GM20431 (cell line): ENCODE measurements around the gene ZFP36.

ENCODE experiments used
- in situ Hi-C: fragments of 300-500 bp; cut with MseI, MboI; formaldehyde crosslinking; loops from one replicate; pipeline ENCODE4 v1.15.0; 2020; ENCODE audit warnings: low sequenced_read_pairs; ENCODE audit not compliant: unreplicated experiment

Gene ZFP36

DNA sequence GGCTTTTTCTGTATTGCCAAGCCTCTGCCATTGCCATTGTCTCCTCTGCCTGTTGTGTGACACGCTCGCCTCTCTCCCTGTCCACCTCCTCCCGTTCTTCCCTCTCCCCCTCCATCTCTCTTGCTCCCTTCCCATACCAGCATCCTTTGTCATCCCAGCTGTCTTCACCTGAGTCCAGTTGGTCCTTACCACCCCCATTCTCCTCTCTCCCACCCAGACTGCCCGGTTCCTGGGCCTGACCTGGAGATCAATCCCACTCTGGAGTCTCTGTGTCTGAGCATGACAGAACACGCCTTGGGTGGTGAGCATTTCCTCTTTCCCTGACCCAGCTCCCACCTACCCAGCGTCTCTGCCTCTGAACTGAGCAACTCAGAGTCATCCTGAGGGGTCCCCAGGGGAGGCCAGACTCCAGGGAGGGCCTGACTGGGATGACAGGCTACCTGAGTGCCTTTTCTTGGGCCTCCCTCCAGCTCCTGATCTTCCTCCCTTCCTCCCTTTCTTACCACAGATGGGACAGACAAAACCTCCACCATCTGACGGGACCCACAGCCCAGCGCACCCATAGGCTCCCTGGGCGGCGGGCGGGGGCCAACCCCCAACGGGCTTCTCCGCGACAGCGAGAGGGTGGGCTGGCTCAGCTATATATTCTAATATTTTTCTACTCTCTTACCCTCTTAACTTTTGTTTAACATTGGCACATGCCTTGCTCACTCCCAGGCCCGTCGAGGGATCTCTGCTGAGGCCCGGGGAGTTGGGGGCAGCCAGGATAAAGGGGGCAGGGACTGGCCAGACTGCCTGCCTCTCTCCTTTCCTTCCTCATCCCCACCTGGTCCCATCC is 23.4 kb upstream of the ZFP36 start:
- in situ Hi-C loops = no loop called here

DNA sequence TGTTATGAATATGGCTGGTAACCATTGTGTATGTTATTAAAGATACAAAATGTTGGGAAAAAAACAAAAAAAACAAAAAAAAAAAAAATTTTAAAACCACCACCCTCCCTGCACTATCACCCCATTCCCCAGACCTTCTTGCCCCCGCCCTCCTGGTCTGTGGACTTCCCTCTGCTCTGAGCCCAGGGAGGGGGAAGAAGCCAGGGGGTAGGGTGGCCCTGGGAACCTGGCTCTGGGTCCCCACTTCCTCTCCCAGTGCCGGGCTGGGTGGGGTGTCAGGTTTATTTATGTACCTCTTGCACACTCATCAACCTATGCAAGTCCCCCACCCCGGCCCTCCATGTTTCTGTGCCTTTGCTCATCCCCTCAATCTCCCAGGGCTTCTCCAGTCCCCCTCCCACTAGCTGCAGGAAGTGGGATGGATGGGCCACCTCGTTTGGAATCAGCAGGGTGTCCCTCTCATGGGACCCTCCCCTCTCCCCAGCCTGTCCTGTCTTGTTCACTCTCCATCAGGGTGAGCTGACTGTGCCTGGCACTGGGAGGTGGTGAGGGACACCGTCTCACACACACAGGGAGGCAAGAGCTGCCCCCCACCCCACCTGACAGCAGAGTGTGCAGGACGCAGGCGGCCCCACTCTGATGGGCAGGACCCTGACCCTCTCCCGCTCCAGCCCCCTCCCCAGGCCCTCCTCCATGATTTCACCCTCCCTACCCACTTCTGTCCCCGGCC is 21.6 kb upstream of the ZFP36 start:
- in situ Hi-C loops = no loop called here

DNA sequence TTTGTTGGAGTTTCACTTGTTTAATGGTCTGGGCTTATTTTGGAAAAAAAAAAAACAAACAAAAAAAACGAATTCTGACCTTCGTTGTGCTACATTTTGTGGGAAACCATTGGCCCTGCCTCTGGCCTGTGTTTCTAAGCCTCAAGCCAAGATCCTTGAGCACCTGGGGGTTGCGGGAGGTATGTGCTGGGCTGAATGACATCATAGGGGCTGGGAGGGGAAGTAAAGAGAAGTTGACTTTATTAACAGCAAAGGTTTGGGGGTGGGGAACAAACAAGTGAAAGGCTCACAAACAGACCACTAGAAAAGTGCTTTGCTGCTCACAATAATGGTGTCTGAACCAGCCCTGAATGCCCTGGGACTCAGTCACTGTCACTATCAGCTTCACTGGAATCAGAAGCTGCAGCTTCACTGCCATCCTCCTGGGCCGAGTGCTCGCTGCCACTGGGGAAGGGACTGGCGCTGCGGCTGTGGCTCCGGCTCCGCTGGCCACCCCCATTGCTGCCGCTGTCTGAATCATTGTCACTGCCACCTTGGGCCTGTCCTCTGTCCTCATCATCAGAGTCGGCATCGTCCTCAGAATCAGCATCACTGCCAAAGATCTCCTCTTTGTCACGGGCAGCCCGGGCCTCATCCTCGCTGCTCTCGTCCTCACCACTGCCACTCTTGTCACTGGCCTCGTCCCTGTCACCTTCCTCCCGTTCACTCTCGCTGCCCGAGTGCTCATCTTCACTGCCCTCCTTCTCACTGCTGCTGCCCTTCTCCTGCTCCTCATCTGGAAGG is 20.8 kb upstream of the ZFP36 start:
- in situ Hi-C loops = no loop called here

DNA sequence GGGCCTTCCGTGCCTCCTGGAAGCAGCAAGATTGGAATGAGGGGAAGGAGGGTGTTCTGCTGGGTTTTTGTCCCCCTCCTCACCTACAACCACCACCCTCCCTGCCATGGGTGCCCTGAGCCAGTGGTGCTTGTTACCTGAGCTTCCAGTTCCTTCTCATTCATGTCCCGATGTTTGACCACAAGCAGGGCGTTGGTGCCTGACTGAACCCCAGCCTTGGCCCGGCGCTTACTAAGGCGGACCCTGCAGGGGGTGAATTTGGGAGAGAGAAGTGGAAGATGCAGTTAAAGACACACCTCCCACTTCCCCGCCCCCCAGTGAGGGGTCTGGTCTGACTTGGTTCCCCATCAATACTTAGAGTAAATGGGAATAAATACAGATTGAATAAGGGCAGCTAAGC is 20.1 kb upstream of the ZFP36 start:
- in situ Hi-C loops = no loop called here

DNA sequence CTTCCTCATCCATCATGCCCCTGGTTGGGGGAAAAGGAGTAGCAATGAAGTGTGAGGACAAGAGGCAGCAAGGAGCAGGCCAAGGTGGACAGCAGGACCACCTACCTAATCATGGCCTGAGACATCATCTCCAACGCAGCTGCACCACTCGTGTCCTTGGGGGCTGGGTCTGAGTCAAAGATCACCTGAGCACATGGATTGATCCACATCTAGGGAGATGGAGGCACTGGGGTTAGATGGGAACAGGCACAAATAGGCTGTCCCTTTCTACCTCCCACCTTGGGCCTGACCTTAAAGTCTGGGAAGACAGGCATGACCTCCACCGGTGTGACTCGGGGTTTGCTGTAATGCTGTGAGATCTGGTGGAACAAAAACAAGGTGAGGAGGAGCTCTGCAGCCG is 18.0 kb upstream of the ZFP36 start:
- in situ Hi-C loops = no loop called here

DNA sequence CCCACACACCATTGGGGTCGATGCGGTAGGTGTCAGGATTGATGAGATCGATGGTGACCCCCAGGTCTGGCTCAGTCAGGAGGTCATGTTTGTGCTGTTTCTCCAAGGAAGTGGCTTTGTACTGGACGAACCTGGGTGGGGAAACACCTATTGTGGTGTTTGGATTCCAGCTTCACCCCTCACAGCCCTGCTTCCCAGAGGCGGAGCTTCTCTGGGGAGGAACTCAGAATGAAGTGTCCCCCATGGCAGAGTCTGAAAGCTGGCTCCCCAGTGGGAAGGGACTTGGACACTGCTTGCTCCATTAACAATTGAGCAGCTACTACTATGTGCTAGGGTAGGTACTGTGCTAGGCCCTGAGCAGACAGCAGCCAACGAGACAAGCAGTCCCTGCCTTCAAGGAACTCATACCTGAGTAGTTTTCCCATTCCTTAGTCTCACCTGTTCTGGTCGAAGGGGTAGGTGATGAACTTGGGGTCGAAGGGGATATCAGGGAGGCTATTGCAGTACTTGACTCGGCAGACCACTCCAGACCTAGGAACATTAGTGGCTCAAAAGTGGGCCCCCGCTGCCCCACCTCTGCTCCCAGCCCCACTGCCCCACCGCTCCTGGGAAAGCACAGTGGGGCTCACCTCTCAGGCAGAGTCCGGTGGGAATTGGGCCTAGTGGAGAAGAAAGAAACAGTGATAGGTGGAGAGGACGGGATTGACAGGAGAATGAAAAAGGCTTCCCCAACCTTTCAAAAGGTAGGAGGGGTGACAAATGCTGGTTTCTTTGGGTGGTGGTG is 16.8 kb upstream of the ZFP36 start:
- in situ Hi-C loops = no loop called here

DNA sequence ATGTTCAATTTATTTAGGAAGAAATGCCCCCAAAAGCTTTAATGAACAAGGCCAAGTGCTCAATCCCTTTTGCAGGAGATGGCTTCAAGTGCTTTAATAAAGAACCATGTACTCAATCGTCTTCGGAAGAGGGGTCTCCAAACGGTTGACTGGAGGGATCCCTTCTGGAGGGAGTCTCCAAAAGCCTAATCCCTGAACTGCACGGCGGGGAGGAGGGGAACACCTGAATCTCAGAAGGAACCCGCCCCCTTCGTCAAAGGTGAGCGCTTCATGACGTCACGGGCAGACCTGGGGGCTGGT is 16.2 kb upstream of the ZFP36 start:
- in situ Hi-C loops = no loop called here

DNA sequence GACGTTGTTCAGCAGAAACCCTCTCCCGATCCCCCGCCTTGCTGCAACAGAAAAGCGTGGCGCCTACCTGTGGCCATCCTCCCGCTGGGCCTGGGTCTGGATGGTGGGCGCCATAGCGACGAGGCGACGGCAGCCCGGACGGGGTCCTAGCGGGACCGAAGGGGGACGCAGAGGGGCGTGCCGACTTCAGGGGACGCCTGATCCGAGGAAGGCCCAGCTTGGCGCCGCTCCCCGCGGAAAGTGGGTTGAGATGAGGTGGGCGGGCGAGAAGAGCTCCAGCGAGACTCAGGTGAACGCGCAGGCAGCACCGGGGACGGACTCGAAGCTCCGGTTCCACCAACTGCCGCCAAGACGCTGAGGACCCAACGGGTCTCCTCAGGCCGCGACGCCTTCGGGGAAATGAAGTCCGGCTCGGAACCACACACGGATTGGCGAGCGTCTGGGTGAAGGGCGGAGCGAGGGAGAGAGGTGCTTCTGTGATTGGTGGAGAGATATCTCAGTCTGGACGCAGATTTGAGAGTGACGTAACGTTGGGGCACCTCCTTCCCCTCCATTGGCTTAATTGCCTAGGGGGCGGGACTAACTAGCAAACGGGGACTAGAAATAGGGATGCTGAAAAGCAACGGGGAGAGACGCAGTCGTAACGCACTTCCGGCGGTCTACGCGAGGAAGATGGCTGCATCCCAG is 15.8 kb upstream of the ZFP36 start, which contains the start of the genes MED29 and PAF1:
TSS of gene MED29 (plus strand) at position 628 of the 687 bp plus-strand sequence. CDS start at position 673, 45 bp downstream.
TSS of gene PAF1 (minus strand) at position 356 of the 687 bp plus-strand sequence. CDS start at position 114, 242 bp downstream.
- in situ Hi-C loops = no loop called here

DNA sequence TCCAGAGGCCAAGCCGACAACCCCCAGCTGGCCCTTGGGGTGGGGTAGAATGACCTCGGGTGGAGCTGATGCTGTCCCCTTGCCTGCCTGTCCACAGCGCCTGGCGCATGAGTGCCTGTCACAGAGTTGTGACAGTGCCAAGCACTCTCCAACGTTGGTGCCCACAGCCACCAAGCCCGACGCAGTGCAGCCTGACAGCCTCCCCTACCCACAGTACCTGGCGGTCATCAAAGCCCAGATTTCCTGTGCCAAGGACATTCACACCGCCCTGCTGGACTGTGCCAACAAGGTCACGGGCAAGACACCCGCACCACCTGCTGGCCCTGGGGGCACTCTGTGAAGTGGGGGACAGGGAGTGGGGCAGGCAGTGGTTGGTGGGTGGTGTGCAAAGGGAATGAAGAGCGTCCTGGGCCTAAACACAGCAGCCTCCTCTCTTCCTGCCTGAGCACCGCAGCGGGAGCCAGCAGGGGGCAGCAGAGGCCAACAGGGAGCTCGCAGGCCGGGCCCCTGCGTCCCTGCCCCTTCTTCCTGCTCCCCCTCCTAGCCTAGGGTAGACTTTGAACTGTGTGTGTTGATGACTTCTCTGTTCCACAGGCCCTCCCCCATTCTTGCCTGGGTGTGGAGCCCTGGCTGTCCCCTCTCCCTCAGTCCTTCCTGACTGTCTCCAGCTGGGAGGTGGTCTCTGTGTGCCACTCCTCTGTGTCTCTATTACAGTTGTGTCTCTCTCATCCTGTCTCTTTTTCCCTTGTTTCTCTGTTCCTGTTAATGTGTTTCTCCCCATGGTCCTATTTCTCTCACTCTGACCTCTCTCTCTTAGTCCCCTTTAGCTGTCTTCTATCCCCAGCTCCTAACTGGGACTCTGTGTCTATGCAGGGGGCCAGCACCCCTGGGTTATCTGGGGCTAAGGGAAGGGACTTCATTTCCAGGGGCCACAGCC is 9.0 kb upstream of the ZFP36 start:
- in situ Hi-C loops = no loop called here

DNA sequence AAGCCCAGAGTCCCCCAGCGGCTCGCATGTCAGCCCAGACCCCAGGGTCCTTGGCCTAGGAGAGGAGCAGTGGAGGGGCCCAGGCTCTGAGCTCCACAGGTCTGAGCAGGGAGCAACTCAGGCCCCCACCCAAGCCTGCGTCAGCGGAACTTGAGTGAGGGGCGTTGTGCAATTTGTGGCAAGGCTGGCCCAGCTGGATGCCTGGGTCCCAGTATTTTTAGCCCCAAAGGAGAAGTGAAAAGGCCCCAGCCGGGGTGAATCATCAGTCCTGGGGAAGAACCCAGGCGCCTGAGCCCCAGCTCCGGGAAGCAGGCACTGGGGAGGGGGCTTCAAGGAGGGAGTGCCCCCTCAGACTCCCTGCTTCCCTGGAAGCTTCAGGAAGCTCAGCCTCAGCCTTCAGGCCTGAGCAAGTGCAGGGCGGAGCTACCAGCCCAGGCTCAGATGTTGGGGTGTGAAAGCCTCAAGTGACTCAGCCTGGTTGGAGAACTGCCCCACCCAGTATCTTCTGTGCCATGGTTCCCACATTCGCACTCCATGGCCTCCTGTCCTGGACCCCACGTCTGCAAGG is 8.3 kb upstream of the ZFP36 start:
- in situ Hi-C loops = no loop called here

DNA sequence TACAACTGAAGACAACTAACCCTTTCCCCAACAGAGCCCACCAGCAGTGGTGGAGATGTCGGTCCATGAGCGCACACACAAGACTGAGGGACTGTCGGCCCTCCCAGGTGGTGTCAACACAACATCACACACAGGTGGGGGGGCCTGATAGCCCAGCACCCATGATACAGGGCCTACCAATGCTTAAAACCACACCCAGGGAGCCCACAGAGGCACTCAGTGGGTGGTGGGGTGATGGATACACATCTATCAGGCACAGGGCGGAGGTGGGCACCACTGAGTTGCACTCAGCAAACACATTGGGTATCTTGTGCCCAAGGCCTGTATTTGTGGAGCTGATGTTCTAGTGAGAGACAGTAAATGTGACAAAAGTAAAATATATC is 7.0 kb upstream of the ZFP36 start:
- in situ Hi-C loops = no loop called here

DNA sequence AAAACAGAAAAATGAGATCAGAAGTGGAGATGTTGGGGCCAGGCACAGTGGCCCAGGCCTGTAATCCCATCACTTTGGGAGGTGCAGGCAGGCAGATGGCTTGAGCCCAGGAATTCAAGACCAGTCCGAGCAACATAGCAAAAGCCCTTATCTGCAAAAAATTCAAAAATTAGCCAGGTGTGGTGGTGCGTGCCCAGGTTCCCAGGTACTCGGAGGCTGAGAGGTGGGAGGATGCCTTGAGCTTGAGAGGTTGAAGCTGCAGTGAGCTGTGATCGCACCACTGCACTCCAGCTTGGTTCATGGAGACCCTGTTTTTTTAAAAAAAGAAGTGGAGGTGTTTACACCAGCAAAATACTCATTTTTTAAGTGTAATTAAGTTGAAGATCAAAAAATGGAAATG is 6.6 kb upstream of the ZFP36 start:
- in situ Hi-C loops = no loop called here

DNA sequence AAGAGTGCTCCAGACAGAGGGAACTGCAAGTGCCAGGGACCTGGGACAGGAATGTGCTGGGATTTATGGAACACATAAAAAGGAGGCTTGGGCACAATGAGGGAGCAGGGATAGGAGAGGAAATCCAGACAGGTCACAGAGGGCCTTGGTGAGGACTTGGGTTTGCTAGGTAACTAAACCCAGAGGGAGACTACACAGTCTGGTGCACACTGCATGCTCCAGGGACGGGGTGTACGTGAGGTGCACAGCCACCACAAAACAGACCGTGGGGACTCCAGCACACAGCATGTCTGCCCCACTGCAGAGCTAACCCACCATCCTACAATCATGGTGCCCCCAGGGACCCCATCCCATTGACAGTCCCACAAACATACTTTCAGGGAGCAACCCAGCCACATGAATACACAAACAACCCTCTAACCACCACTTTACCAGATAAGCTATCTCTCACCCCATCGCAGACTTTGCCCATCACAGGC is 5.5 kb upstream of the ZFP36 start:
- in situ Hi-C loops = no loop called here

DNA sequence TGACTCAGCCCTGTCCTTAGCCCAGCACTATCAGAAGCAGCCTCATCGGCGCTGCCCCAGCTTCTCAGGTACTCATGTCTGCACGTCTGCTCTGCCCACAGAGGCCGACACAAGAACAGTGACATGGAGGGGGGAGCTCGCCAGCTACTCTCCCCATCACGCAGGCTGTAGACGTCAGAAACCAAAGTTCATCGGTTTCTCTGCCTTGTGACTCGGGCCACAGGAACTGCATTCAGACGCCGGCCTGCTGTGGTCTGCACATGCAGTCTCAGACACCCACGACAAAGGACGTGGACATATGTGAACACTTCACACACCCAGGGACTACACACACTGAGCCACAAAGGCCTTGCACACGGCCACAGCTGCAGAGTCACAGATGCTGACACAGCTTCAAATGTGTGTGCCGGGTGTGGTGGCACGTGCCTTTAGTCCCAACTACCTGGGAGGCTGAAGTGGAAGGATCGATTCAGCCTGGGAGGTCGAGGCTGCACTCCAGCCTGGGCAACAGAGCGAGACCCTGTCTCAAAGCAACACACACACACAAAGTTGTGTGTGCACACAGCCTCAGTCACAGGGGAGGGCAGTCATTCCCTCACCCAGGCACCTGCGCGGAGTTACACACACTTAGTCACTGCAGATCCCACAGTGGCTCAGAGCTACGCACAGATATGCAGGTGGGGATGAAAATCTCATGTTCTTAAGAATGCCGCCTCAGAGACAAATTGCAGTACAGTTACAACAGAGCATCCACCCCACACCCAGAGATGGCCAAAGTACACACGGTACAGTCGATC is 4.9 kb upstream of the ZFP36 start:
- in situ Hi-C loops = no loop called here

DNA sequence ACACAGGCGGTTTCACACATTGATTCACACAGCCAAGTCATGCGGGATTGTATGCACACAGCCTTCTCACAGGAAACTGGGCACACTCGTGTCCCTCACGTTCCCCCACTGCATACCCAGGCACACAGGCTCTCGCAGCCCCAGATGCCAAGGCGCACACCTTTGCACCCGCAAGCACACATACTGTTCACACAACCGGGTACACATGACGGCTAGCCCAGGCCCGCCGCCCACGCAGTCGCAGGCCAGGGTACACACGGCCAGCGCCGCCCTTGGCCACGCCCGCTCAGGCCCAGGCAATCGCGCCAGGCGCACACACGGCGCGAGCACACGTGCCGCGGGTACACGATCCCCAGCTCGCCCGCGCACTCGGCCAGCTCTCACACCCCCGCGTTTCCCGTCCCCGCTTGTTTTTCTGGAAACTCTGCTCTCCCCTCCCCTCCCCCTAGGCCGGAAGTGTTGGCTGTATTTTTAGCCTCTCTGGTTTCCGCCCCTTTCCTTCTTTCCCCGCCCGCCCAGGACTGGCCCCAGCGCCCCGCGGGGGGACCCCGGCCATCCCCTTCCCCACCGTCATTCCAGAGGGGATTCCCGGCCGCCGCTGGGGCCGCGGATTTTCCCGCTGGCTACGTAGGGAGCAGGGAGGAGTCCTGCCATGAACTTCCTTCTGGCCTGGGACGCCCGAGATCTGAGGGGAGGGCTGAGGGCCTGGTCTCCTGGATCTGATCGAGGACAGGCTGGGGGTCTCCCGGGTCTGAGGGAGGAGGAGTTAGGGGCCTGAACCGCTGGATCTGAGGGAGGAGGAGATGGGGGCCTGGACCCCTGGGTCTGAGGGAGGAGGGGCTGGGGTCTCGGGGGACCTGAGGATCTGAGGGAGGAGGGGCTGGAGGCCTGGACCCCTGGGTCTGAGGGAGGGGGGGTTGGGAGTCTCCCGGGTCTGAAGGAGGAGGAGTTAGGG is 4.0 kb upstream of the ZFP36 start:
- in situ Hi-C loops = no loop called here
